Bronchial epithelial cell (primary cell): ENCODE measurements around the gene TMTC2. TPM values are rescaled to one million over a fixed set of nuclear protein-coding genes. Genes with fewer than 3 reads are reported as not detected.
"Not testable (repeated sequence)": the region's sequence is repeated elsewhere in the genome, so short reads cannot be mapped to it uniquely, and the experiment has no call there.

Experiments
- DNase-seq: peaks from one replicate; pipeline ENCODE4 v3.0.0-alpha.2; 2010; ENCODE audit warnings: low read depth
- FAIRE-seq: peaks from 2 replicates; lab custom pipeline; 2011; peaks lifted over from hg19 to GRCh38; lab: Jason Lieb, UNC
- H3K27me3 ChIP-seq: 2 replicates; pipeline ENCODE4 v1.5.1; 2011; ENCODE audit warnings: low read length; ENCODE audit not compliant: control insufficient read depth, insufficient read depth
- H3K36me3 ChIP-seq: 2 replicates; pipeline ENCODE4 v1.5.1; 2011; ENCODE audit warnings: low read length; ENCODE audit not compliant: control insufficient read depth, insufficient read depth
- H3K4me3 ChIP-seq: 2 replicates; pipeline ENCODE4 v1.5.1; 2011; ENCODE audit warnings: mild to moderate bottlenecking, low read depth, low read length, control low read depth
- CTCF ChIP-seq: IDR thresholded peaks from 2 replicates; pipeline ENCODE4 v1.5.1; 2011; ENCODE audit warnings: mild to moderate bottlenecking, moderate library complexity, low read length, control low read depth, inconsistent platforms; ENCODE audit not compliant: insufficient read depth, severe bottlenecking
- total RNA-seq: library from RNA; depleted of rRNA; stranded (reverse); fragments of >200 nt; gene quantifications from 2 replicates; pipeline ENCODE4 v1.2.1, GENCODE V29; 2014

TMTC2 gene
- total RNA-seq, 1 donor from 2014 or later: 10.5 TPM

- Histone ChIP-seq H3K27me3 (no peaks in the 10 kb centered on the region), H3K4me3 (no peak overlapping the region), H3K36me3 (no peaks in the 10 kb centered on the region)
- no peak for FAIRE-seq
- no peak for DNase-seq
- TF ChIP-seq CTCF: no peak
Measured at GRCh38 chr12:82838827-82839226, 152.1 kb downstream of the TMTC2 start.

GRCh38 chr12:82839796-82840195 lies 153.1 kb downstream of the TMTC2 start:
- no peaks in the 10 kb centered on the region for H3K36me3 ChIP-seq
- no peak overlapping the region for H3K4me3 ChIP-seq
- no peaks in the 10 kb centered on the region for H3K27me3 ChIP-seq
- DNase-seq: no peak
- no peak for FAIRE-seq
- TF ChIP-seq CTCF: no peak

DNA sequence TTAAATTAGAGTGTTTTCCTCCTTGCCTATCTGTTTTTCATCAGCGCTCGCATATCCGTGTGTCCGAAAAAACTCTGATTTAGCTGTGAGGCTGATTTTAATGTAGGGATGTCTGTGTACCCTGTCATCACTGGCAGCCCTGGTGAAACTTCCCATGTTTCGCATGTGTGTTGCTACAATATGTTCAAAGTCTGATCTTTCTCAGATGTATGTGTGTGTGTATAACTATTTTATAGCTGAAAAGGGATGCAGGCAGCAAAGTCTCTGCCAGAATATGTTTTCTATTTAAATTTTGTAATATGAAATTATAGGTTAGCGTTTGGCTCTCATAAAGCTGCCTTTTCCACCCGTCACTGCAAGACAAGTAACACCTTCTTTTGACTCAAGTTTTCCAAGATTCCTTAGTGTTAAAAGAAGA lies 154.8 kb downstream of the TMTC2 start:
- H3K36me3 ChIP-seq: no peaks in the 10 kb centered on the region
- no peaks in the 10 kb centered on the region for H3K27me3 ChIP-seq
- DNase-seq (no peak), FAIRE-seq (no peak)
- no peak for TF ChIP-seq CTCF
- H3K4me3 ChIP-seq: no peak overlapping the region

GRCh38 chr12:82842480-82842879 lies 155.8 kb downstream of the TMTC2 start:
- Histone ChIP-seq H3K27me3 (no peaks in the 10 kb centered on the region), H3K4me3 (no peak overlapping the region), H3K36me3 (no peaks in the 10 kb centered on the region)
- TF ChIP-seq CTCF: no peak
- DNase-seq (no peak), FAIRE-seq (no peak)

- not testable (repeated sequence) for H3K27me3 ChIP-seq, H3K4me3 ChIP-seq, DNase-seq, FAIRE-seq, H3K36me3 ChIP-seq
Measured at GRCh38 chr12:82845076-82845475, 158.4 kb downstream of the TMTC2 start.

DNA sequence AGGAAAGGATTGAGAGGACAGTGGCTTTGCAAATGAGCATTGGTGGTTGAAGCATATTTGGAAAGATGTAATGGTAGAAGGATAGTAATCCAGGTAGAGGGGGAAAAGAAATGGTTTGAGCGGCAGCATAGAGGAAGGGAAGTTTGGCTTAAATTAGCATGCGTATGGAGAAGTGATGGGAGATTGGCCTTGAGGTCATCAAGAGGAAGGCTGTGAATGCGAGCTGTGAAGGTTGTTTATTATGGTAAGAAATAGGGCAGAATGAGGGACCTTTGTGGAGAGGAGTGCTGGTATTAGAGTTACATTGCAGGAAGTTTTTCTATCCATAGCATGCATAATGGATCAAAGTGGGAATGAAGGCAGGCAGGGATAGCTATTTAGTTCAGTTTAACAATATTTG lies 162.1 kb downstream of the TMTC2 start:
- no peak for TF ChIP-seq CTCF
- H3K4me3 ChIP-seq: no peak overlapping the region
- H3K27me3 ChIP-seq: no peaks in the 10 kb centered on the region
- no peak for FAIRE-seq
- no peak for DNase-seq
- no peaks in the 10 kb centered on the region for H3K36me3 ChIP-seq
